SHP77 (cell line): ENCODE results near the gene CCDC97.

Experiments
- DNase-seq, 2 experiments: peaks; one replicate each; lab custom pipeline; 2025; lab: John Stamatoyannopoulos, UW

CCDC97 gene

GRCh38 chr19:41298348-41298964 lies 11.5 kb upstream of the CCDC97 start:
- DNase-seq, result peak; percentile 12 to 52

- DNase-seq, result no peak
These were observed 10.8 kb upstream of the CCDC97 start for GRCh38 chr19:41299046-41299754.

DNA sequence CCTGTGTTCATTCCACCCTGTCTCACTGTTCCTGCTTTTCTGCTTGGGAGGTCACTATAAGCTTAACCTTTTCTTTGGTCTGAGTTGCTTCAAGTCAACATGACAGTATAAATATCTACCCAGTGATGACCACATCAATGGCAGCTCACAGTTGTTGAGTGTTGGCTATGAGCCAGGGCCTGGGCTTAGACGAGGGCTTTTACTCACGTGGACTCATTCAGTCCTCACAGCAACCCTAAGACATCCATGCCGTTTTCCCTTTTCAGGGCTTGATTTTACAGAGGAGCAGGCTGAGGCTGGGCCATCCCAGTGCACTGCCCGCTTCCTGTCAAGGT lies 10.2 kb upstream of the CCDC97 start:
- DNase-seq, result peak; percentile 31 to 40

- DNase-seq, result no peak
These were observed 9.4 kb upstream of the CCDC97 start for GRCh38 chr19:41300555-41300954.

GRCh38 chr19:41302624-41303351 lies 7.2 kb upstream of the CCDC97 start:
- no peak for DNase-seq

- DNase-seq, result no peak
These were observed 6.0 kb upstream of the CCDC97 start for GRCh38 chr19:41303954-41304353.

GRCh38 chr19:41304706-41305483 lies 5.1 kb upstream of the CCDC97 start:
- DNase-seq, result no peak

- DNase-seq, result no peak
These were observed 3.8 kb upstream of the CCDC97 start for GRCh38 chr19:41305927-41306793.

DNA sequence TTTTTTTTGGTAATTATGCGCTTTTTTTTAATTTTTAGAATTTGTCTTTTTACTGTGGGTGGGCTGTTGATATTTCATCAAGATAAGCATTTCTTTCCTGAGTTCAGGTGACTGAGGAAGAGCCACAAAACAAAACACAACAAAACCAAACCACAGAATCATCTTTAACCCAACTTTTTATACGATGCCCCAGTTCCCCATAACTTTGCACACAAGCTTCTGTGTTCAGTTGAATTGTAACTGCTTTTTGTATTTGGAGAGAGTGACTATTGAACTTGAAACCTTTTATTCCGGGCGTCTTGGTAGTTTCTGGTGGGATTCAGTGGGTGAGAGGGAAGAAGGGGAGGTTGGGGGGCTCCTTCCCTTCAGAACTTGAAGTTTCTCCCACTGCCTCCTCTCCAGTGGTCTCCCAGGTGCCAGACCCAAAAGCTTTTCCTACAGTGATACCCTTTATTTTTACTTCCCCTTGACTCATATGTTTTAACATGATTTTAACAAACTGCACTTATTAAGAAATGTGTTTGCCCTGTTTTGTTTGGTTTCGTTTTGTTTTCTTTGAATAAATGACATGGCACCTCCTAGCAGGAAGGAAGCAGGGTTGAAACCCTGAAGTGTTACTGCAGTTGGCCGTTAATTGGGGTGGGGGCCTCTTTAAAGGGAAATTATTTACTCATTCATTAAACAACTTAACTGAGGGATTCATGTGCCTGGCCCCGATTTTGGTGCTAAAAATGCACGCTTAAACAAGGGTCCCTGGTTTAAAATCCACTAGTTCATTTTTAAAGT lies 2.7 kb upstream of the CCDC97 start:
- no peak for DNase-seq

DNA sequence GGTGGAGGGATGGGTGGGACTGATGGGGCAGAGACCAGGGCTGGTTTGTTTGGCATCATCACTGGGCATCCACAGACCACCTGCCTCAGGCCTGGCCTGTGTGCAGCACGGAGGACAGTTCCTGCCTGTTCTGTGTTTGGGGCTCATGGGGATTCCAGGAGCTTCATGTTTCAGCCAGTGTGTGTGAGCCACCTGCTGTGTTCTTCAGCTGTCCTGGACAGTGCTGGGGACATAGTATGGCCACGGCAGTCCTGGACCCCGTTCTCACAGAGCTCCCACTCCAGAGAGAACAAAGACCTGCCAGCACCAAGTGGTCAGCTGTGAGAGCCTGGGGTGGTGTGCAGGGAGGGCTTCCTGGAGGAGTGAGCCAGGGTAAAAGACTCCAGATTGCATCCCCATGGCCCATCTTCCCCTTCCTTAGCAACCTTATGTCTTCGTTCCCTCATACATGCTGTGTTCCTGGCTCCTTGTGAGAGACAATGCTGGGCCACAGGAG lies 2.0 kb upstream of the CCDC97 start:
- no peak for DNase-seq

- peak; percentile 70 to 74 for DNase-seq
These were observed 1.4 kb upstream of the CCDC97 start for GRCh38 chr19:41308450-41309179.

DNA sequence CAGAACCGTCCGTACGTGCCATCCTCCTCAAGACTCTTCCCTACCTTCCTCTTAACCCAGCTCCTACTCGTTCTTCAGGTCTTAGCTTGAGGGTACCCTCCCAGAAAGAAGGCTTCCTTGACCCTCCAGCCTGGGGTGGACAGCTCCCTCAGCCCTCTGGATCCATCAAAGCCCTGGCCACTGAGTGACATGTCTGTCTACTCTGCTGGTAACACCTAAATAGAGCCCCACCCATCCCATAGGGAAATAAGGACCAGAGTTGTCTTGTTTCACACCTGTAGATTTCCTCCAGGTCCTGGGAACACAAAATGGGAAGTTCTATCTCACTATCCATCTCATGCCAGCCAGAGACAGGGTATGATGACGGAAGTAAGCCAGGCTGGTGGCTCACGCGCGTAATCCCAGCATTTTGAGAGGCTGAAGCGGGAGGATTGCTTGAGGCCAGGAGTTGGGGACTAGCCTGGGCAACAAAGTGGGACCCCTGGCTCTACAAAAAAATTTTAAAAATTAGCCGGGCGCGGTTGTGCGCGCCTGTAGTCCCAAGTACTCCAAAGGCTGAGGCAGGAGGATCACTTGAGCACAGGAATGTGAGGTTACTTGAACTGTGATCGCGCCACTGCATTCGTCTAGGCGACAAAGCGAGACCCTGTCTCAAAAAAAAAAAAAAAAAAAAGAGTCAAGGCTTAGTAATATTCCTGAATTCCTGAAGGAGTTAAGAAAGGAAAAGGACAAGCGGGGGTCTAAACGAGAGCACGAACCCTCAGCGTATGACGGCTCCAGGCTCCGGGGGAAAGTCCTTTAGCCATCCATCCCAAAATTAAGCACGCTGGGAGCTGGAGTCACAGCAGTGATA lies 566 bp upstream of the CCDC97 start:
- DNase-seq, result no peak

- no peak for DNase-seq
These were observed 1.1 kb downstream of the CCDC97 start for GRCh38 chr19:41311072-41311471.

- no peak for DNase-seq
These were observed 1.6 kb downstream of the CCDC97 start for GRCh38 chr19:41311613-41312012.

DNA sequence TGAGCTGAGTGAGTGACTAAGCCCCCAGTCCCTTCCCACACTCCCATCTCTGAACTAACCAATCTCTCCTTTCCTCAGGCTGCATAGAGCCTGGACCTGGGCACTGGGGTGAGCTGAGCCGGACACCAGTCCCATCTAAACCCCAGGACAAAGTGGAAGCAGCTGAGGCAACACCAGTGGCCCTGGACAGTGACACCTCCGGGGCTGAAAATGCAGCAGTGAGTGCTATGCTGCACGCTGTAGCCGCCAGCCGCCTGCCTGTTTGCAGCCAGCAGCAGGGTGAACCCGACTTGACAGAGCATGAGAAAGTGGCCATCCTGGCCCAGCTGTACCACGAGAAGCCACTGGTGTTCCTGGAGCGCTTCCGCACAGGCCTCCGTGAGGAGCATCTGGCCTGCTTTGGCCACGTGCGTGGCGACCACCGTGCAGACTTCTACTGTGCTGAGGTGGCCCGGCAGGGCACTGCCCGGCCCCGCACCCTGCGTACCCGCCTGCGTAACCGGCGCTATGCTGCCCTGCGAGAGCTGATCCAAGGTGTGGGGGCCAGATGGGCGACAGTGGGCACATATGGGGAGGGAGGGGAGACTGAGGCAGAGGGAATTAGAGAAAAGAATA lies 6.4 kb downstream of the CCDC97 start:
- no peak for DNase-seq

GRCh38 chr19:41318696-41319499 lies 8.9 kb downstream of the CCDC97 start:
- no peak for DNase-seq

DNA sequence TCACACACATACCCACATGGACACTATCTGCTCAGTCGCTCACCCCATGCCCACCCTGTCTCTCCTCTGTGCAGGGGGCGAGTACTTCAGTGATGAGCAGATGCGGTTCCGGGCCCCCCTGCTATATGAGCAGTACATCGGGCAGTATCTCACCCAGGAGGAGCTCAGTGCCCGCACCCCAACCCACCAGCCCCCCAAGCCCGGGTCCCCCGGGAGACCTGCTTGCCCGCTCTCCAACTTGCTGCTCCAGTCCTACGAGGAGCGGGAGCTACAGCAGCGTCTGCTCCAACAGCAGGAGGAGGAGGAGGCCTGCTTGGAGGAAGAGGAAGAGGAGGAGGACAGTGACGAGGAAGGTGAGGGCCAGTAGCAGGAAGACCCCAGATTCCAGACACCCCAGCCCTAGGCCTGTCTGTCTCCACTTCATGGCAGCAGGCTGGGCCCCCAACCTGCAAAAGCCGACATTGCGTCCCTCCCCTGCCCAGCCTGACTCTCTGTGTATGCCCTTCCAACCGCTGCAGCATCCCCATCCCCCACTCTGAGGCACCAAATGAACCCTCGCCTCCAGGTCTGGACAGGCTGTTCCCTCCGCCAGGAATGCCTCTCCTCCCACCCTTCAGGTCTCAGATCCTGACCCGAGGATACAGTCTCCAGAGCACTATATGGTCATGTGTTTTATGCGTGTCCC lies 9.7 kb downstream of the CCDC97 start:
- DNase-seq, result no peak
